Measurements from ENCODE around the gene CHCHD3.
"Not testable (repeated sequence)": the region's sequence is repeated elsewhere in the genome, so short reads cannot be mapped to it uniquely, and the experiment has no call there.

Gene CHCHD3

GRCh38 chr7:133040178-133040577, 41.7 kb downstream of the CHCHD3 start:
- DNase-seq, result no peak

- DNase-seq, result no peak
Measured at GRCh38 chr7:133039614-133040013, 42.3 kb downstream of the CHCHD3 start.

GRCh38 chr7:133036289-133036688, 45.6 kb downstream of the CHCHD3 start:
- no peak for DNase-seq

- DNase-seq, result not testable (repeated sequence)
Measured at GRCh38 chr7:133035240-133035639, 46.6 kb downstream of the CHCHD3 start.

- DNase-seq, result no peak
Measured at GRCh38 chr7:133030346-133030745, 51.5 kb downstream of the CHCHD3 start.

- no peak for DNase-seq
Measured at GRCh38 chr7:133029463-133029862, 52.4 kb downstream of the CHCHD3 start.

- no peak for DNase-seq
Measured at GRCh38 chr7:133027397-133027796, 54.5 kb downstream of the CHCHD3 start.

- DNase-seq, result no peak
Measured at GRCh38 chr7:133026210-133026859, 55.6 kb downstream of the CHCHD3 start.

- DNase-seq, result no peak
Measured at GRCh38 chr7:133025056-133025455, 56.8 kb downstream of the CHCHD3 start.

GRCh38 chr7:133024596-133024995, 57.3 kb downstream of the CHCHD3 start:
- no peak for DNase-seq

GRCh38 chr7:133023370-133024071, 58.4 kb downstream of the CHCHD3 start:
- DNase-seq, result no peak

GRCh38 chr7:133022661-133023060, 59.2 kb downstream of the CHCHD3 start:
- no peak for DNase-seq

- DNase-seq, result no peak
Measured at GRCh38 chr7:133021196-133021595, 60.7 kb downstream of the CHCHD3 start.

GRCh38 chr7:133020496-133020895, 61.4 kb downstream of the CHCHD3 start:
- DNase-seq, result no peak

GRCh38 chr7:133019590-133019989, 62.3 kb downstream of the CHCHD3 start:
- DNase-seq, result no peak

GRCh38 chr7:133016604-133017003, 65.3 kb downstream of the CHCHD3 start:
- no peak for DNase-seq

GRCh38 chr7:133015888-133016287, 66.0 kb downstream of the CHCHD3 start:
- DNase-seq, result no peak

GRCh38 chr7:133011746-133012145, 70.1 kb downstream of the CHCHD3 start:
- no peak for DNase-seq

GRCh38 chr7:133009426-133010252, 72.3 kb downstream of the CHCHD3 start:
- DNase-seq, result no peak

- DNase-seq, result no peak
Measured at GRCh38 chr7:133007961-133008360, 73.9 kb downstream of the CHCHD3 start.

- no peak for DNase-seq
Measured at GRCh38 chr7:133003052-133003910, 78.6 kb downstream of the CHCHD3 start.

- DNase-seq, result no peak
Measured at GRCh38 chr7:133001727-133002126, 80.2 kb downstream of the CHCHD3 start.

GRCh38 chr7:132999845-133000244, 82.0 kb downstream of the CHCHD3 start:
- no peak for DNase-seq

Data from NCI-H1092 (cell line).